Stimulated activated CD4-positive, alpha-beta T cell treated with anti-CD3 and anti-CD28 coated beads, Interleukin-4, amount 100 ng/mL, for 1 hour (primary cell): ENCODE measurements around the gene RPLP2.
A peak's percentile ranks its signal among the peaks of the same experiment; 100 is the strongest.

Experiments
- DNase-seq: peaks from one replicate; pipeline ENCODE4 v3.0.0-alpha.2; 2020

The RPLP2 gene

DNA sequence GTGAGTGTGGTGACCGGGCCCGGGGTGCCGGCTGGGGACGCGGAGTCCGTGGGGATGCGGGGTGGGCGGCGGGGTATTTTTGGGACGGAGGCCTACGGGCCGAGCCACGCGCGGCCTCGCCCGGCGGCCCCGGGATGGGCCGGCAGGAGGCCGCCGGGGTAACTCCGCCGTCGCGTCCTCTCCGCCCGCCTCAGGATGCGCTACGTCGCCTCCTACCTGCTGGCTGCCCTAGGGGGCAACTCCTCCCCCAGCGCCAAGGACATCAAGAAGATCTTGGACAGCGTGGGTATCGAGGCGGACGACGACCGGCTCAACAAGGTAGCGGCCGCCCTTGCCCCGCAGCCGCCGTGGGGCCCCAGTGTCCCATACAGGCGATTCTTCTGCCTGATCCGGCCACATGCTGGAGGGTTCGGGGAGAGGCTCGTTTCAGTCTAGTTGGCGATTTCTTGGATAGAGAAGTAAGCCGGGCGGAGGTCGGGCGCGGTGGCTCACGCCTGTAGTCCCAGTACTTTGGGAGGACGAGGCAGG lies 337 bp downstream of the RPLP2 start:
- DNase-seq = no peak

DNA sequence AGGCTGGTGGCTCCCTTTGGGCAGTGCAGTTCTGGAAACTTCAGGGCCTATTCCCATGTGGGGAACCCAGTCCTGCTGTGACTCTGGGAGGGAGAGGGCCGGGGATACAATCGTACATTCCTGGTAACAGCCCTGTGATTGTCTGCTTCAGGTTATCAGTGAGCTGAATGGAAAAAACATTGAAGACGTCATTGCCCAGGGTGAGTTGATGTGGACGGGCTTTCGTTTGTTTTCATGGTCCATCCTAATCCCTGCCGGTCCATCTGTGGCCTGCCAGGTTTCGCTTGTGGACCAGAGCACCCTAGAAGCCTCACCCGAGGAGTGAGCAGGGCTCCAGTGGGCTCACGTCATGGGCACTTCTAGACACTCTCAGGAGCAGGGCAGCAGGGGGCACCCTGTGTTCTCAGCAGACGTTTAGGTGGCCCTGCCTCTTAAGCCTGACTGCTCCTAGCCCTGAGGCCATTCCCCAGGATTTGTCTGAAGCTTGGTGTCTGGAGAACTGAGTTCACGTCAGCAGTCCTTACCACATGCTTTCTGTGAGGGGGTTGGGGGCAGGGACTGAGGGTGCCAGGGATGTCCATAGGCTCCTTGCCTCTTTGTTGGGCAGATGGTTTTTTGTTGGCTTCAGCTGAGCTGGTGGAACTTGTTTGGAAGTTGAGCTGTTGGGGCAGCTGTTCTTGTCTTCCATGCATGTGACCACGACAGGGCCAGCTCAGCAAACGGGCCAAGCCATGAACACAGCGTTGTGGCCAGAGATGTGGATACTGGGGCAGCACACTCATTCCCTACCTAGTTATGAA lies 1.9 kb downstream of the RPLP2 start:
- DNase-seq = no peak

DNA sequence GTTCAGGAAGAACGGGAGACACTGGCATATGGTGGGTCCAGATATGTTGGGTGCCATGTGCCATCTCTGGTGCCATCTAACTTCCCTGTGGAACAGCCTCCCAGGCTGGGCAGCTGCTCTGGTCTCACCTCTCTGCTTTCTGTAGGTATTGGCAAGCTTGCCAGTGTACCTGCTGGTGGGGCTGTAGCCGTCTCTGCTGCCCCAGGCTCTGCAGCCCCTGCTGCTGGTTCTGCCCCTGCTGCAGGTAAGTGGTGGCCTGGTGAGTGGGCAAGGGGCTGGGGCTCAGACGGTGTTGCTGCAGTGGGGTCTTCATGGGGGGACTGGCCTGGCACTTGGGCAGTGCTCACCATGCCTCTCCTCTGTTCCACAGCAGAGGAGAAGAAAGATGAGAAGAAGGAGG lies 2.6 kb downstream of the RPLP2 start:
- no peak for DNase-seq

DNA sequence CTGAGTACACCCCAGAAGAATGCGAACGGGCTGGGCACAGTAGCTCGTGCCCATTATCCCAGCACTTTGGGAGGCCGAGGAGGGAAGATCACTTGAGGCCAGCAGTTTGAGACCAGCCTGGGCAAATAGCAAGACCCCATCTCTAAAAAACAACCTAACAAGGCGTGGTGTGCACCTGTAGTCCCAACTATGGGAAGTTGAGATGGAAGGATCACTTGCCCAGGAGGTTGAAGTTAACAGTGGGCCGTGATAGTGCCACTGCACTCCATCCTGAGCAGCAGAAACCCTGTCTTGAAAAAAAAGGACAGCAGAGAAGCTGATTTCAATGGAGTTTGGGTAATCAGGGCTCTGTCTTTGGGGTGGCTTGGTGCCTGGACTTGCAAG lies 3.3 kb downstream of the RPLP2 start:
- DNase-seq = no peak

DNA sequence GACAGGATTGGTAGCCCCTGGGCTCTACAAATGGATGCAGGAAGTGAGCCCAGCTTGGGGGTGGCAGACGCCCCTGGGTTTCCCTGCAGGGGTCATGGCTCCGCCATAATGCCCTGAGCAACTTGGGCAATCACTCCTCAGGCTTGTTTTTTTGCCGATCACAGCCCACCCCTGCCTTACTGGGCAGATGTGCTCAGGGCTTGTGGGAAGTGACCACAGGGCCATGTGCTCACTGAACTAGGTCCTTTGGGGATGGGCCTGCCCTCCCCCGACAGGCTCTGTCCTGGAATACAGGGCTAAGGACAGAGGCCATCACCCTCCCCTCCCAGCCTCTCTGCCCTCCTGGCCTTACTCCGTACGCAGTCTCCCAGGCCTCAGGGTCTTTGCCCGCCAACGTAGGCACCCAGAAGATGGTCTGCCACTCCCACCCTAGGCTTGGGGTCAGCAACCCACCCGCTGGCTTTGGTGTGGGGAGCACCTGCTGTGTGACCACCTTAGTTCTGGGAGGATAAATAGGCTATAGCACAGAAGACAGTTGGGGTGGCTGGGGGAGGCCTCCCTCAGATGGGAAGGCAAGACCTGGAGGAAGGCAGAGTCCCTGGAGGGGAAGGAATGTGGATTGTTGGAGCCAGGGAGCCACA lies 3.8 kb downstream of the RPLP2 start:
- DNase-seq = no peak

DNA sequence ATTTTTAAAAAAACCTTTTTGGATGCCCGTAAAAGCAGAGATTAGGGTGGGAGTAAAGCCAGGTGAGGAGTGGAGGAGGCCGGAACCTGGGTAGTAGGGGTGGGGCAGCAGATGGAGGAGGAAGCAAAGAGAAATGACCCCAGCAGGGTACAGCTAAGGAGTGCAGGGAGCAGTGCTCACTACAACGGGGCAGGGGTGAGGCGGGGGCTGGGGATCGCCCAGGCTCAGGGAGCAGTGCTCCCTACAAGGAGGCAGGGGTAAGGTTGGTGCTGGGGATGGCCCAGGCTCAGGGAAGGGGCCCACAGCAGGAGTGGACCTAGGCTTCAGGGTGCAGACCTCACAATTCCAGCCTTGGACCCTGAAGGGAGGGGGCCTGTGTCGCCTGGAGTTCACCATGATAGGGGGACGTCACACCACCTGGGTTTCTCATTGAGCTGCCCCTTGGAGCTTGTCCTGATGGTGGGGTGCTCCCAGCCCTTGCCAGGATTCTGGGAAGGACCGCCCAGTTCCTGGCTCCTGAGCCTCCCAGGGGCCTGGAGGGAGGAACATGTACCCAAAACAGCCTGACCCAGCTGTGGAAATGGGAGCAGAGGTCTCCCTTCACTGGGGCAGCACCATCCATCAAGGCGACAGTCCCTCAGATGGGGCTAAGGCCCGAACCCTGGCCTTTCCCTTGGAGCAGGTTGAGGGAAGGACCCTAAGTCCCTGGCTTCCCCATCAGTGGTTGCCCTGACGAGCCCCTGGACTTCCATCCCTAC lies 6.1 kb downstream of the RPLP2 start:
- no peak for DNase-seq

DNA sequence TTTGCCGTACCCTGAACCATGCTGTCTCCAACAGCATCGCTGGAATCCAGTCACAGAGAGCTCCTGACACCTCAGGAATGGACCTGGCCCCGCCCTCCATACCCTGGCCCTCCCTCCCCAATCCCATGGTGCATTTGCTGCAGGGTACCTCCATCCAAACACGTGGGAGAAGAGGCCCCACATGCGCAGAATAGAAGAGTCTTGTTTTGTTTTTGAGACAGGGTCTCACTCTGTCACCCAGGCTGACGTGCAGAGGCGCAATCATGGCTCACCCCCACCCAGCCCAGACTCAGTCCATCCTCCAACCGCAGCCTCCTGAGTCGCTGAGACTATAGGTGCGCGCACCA lies 6.6 kb downstream of the RPLP2 start:
- no peak for DNase-seq

DNA sequence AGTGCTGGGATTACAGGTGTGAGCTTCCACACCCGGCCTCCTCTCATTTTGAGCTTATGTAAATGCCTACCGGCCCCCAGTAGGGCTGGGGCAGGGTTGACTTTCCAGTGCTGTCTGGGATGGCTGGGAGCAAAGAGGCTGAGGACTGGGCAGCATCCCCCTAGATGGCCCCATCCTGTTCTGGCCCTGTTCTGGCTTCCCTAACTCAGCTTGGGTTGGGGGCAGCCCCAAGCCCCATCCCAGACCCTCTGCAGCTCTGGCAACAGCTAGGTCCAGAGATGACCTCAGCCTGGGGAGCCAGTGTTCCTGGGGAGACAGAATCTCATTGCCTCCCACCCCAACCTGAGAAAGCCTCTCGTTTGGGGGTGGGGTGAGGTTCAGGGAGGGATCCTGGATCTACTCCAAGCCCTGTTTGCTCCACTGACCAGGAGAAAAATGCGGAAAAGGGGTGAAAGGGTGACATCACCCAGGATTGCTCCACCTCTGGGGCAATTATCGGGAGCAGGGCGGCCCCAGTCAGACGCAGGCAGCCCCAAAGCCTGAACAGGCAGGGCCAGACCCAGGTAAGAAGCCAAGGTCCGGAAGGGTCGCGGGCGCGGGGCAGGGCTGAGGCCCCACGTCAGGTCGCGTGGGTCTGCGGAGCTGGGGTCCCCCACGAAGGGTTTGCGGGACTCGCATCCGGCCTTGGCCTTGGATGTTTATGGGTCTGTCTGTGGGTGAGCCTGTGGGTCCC lies 8.8 kb downstream of the RPLP2 start, which contains the start of gene PNPLA2:
PNPLA2 (plus strand) TSS at position 519 of the 733 bp plus-strand sequence. CDS start 805 bp downstream, outside the sequence.
- no peak for DNase-seq

DNA sequence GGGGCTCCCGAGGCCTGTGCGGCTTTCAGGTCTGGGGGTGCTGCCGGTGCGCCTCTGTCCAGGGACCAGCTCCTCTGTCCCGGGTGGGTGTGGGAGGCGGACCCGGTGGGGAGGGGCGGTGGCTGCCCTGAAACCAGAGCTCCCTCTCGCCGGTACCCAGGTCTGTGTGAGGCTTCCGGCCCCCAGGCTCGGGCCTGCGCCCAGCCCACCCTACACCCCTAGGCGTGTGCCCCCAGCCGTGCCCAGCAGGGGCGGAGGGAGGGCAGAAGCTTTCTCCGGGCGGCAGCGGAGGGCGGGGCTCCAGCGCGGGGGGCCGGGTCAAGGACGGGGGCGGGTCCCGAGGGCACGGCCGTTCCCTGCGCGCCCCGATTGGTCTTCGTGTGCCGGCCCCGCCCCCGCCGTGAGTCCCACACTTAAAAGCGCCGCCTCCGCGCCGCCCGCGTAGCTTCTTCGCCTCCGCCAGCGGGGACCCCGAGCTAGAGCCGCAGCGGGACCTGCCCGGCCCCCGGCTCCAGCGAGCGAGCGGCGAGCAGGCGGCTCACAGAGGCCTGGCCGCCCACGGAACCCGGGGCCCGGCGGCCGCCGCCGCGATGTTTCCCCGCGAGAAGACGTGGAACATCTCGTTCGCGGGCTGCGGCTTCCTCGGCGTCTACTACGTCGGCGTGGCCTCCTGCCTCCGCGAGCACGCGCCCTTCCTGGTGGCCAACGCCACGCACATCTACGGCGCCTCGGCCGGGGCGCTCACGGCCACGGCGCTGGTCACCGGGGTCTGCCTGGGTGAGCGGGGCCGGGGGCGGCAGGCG lies 9.6 kb downstream of the RPLP2 start:
- DNase-seq = peak; percentile 94

DNA sequence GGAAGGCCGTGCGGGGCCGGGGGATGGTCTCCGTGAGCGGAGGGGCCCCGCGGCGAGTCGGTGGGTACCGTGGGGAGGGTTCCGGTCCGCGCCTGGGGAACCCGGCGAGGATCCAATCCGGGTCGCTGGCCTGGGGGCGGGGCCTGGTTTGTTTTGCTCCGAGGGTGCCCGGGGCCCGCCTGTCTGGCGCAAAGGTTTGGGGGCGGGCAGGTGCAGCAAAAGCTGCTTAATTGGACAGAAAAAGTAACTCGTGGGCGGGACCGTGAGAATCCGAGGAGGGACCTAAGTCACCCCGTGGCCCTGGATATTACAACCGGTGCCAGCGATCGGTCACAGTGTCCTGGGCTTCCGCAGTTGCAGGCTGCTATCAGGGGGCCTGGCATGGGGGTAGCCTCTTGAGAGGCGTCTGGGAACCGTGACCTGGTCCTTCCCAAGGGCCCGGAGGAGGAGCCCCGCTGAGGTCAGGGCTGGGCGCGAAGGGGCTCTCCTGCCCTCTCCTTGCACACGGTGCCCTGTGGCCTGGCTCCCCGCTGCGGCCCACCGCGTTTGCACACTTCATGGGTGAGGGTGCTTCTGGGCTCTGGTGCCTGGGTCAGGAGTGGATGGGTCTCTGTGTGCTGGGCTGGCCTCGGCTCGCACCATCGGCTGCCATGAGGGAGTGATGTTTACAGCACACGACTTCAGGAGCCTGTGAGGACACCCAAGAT lies 10.3 kb downstream of the RPLP2 start:
- peak; percentile 92 for DNase-seq

DNA sequence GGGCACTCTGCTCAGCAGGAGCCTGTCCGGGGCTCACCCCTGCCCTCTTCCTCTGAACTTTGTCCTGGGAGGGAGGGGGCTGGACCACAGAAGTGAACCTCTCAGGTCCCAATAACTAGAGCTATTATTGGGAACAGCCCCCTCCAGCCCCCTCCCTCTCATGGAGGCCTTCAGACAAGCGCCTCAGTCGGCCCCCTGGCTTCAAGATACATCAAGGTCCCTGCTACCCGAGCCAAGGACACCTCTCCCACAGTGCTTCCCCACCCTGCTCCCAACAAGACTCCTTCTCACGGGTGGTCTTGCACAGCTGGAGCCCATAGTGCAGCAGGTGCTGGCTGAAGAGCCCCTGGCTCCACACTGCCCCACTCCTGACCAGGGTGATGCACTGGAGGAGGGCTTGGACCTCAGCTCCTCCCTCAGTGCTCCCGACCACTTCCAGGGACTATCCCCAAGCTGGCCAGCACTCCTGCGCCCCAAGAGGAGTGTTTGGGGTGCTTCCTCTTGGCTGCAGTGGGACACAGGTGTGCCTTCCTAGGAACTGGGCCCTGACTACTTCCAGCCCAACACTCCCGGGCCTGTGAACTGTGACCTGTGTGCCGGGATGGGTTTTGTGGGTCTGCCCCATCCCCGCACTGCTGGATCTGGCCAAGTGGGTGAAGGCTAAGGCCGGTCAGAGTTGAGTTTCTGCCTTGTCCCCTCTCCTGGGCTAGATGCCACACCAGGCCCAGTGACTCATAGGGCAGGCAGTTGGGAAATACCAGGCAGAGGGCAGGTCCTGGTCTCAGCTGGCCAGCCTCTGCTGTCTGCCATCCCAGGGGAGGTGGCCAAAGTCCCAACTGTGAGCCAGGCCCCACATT lies 11.1 kb downstream of the RPLP2 start:
- no peak for DNase-seq

DNA sequence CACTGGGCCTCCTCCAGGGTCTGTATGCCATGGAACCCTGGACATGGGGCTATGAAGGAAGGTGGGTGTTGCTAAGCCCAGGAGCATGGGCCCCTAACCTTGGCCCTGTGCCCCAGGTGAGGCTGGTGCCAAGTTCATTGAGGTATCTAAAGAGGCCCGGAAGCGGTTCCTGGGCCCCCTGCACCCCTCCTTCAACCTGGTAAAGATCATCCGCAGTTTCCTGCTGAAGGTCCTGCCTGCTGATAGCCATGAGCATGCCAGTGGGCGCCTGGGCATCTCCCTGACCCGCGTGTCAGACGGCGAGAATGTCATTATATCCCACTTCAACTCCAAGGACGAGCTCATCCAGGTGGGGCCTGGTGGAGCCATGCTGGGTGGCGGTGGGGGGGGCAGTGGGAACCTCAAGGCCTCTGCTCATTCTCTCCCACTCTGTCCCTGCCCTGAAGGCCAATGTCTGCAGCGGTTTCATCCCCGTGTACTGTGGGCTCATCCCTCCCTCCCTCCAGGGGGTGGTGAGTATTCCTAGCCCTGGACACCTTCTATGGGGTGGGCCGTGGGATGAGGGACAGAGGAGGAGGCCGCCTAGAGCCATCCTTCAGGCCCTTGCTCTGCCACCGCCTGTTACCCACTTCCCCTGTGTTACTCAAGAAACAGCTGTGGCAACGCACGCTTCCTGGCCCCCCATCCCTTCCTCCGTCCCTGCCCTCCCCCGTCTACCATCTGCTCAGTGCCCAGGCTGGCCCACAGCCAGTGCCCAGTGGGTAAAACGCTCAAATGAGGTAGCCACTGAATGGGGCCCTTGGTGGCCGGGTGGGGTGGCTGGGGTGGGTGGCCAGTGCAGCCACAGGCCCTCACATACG lies 12.0 kb downstream of the RPLP2 start:
- no peak for DNase-seq

DNA sequence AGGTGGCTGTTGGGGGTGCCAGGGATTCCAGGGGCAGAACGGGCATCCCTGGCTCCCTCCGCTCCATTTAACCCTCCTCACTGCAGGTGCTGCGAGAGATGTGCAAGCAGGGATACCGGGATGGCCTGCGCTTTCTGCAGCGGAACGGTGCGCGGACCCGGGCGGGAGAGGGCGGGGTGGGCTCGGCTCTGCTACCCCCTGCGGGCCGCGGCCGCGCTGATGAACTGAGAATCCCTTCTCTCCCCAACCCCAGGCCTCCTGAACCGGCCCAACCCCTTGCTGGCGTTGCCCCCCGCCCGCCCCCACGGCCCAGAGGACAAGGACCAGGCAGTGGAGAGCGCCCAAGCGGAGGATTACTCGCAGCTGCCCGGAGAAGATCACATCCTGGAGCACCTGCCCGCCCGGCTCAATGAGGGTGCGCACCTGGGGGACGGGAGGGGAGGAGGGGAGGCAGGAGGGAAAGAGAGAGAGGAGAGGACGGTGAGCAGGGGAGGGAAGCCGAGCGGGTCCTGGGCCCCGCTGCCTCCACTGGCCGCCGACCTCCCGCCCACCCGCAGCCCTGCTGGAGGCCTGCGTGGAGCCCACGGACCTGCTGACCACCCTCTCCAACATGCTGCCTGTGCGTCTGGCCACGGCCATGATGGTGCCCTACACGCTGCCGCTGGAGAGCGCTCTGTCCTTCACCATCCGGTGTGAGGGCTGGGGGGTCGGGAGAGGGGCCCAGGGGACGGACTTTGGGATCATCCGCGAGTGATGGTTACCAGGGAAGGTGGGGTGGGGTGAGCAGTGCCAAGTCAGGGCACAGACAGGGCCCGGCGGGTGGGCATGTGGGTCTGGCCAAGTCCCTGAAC lies 13.9 kb downstream of the RPLP2 start:
- no peak for DNase-seq

DNA sequence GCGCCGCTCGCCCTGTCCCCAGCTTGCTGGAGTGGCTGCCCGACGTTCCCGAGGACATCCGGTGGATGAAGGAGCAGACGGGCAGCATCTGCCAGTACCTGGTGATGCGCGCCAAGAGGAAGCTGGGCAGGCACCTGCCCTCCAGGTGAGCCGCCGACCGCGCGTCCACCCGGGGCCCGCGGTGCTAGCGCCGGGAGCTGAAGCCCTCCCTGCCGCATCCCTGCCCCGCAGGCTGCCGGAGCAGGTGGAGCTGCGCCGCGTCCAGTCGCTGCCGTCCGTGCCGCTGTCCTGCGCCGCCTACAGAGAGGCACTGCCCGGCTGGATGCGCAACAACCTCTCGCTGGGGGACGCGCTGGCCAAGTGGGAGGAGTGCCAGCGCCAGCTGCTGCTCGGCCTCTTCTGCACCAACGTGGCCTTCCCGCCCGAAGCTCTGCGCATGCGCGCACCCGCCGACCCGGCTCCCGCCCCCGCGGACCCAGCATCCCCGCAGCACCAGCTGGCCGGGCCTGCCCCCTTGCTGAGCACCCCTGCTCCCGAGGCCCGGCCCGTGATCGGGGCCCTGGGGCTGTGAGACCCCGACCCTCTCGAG lies 14.6 kb downstream of the RPLP2 start:
- DNase-seq = no peak

DNA sequence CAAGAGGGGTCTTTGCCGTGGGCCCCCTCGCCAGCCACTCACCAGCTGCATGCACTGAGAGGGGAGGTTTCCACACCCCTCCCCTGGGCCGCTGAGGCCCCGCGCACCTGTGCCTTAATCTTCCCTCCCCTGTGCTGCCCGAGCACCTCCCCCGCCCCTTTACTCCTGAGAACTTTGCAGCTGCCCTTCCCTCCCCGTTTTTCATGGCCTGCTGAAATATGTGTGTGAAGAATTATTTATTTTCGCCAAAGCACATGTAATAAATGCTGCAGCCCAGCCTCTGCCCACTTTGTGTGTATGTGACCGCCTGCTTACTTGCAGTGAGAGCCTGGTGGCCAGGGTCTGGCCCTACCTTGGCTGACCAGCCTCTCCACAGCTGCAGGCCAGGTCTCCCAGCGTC lies 15.2 kb downstream of the RPLP2 start:
- no peak for DNase-seq

DNA sequence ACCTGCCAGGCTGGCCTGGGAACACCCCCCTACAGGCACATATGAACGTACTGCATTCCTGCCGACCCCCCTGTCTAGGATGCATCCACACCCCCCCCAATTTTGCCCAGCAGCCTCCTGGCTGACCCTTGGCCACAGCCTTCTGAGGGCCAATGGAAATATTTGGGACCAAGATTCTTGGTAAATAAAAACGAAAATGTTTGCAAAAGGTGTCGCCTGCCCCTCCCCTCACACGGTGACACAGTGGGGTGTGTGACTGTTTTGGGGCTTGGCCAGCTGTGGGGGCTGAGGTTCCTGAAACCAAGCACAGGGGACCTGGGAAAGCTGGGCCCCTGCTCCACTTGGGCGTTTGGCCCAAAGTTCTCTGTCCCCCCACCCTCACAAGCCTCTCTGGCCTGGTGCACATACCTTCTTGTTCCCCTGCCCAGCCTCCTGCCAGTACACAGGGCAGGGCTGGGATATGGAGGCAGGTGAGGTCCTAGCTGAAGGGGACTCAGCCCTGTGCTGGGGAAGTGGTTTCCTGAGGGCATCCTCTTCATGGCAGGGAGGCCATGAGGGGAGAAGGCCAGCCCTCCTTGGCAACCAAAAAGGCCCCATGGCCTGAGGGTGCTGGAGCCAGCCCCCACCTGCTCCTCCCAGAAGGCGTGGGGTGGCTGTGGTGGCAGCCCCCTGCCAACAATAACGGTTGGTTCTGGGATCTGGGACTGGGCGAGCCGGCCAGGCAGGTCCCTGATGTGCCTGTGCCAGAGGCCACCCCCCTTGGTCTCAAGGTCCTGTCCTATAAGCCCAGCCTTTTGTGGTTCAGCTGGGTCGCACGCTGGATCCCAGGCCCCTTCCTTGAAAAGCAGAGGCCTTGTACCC lies 15.8 kb downstream of the RPLP2 start:
- DNase-seq = no peak

DNA sequence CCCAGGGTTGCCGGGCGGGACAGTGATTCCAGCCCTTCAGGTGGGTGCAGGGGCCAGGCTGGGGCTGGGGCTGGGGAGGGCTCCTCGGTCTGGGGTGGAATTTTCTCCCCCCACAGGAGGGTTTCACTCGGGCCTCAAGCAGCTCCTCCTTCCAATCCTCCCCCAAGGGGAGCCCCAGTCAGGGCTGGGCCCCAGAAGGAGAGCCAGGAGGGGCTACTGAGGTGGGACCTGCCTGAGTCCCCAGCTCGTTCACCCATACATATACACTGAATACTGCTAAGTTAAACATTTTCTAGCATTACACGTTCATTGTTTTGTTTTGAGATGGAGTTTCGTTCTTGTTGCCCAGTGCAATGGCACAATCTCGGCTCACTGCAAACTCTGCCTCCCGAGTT lies 16.5 kb downstream of the RPLP2 start:
- no peak for DNase-seq
